Neural progenitor cell (in vitro differentiated cells): ENCODE data around the gene PHF23. TPM values are rescaled to one million over a fixed set of nuclear protein-coding genes. Genes with fewer than 3 reads are reported as not detected.

Experiments
- DNase-seq: peaks from one replicate; pipeline ENCODE4 v3.0.0-alpha.2; 2016; ENCODE audit warnings: low spot score
- H2AFZ ChIP-seq: fragments of 200-600 bp; sonication (generic); replicated peaks from 2 replicates; pipeline ENCODE4 v1.6.1; 2016; ENCODE audit warnings: antibody characterized with exemption
- H3F3A ChIP-seq: fragments of 200-600 bp; sonication (generic); 2 replicates; pipeline ENCODE4 v1.6.1; 2016; ENCODE audit warnings: antibody characterized with exemption, low read depth
- H3K27ac ChIP-seq: fragments of 200-600 bp; sonication (generic); 2 replicates; pipeline ENCODE4 v1.5.1; 2016; ENCODE audit warnings: mild to moderate bottlenecking
- H3K27me3 ChIP-seq: fragments of 200-600 bp; sonication (generic); 2 replicates; pipeline ENCODE4 v1.6.1; 2016; ENCODE audit warnings: mild to moderate bottlenecking, moderate library complexity
- H3K36me3 ChIP-seq: fragments of 200-600 bp; sonication (generic); 2 replicates; pipeline ENCODE4 v1.5.1; 2016
- H3K4me1 ChIP-seq: fragments of 200-600 bp; sonication (generic); 2 replicates; pipeline ENCODE4 v1.6.1; 2016; ENCODE audit warnings: mixed run types
- H3K4me2 ChIP-seq: fragments of 200-600 bp; sonication (generic); 2 replicates; pipeline ENCODE4 v1.6.1; 2016
- H3K4me3 ChIP-seq: fragments of 200-600 bp; sonication (generic); 2 replicates; pipeline ENCODE4 v1.5.1; 2016
- H3K79me2 ChIP-seq: fragments of 200-600 bp; sonication (generic); 2 replicates; pipeline ENCODE4 v1.6.1; 2016; ENCODE audit warnings: low read depth
- H3K9ac ChIP-seq: fragments of 200-600 bp; sonication (generic); 2 replicates; pipeline ENCODE4 v1.6.1; 2016
- H3K9me3 ChIP-seq: fragments of 200-600 bp; sonication (generic); 2 replicates; pipeline ENCODE4 v1.5.1; 2016; ENCODE audit warnings: low read depth
- H4K20me1 ChIP-seq: fragments of 200-600 bp; sonication (generic); 2 replicates; pipeline ENCODE4 v1.6.1; 2016; ENCODE audit warnings: low read depth
- H3K27ac Mint-ChIP-seq: 3 replicates; pipeline ENCODE4 v1.8.0; 2021; ENCODE audit warnings: mixed read lengths
- H3K27me3 Mint-ChIP-seq: 2 replicates; pipeline ENCODE4 v1.8.0; 2022; ENCODE audit warnings: low read depth, mild to moderate bottlenecking, inconsistent platforms, moderate library complexity, mixed read lengths; ENCODE audit not compliant: insufficient read depth
- H3K36me3 Mint-ChIP-seq: 3 replicates; pipeline ENCODE4 v1.8.0; 2021; ENCODE audit warnings: mixed read lengths
- H3K4me1 Mint-ChIP-seq: 3 replicates; pipeline ENCODE4 v1.8.0; 2021; ENCODE audit warnings: mixed read lengths
- H3K4me3 Mint-ChIP-seq: 3 replicates; pipeline ENCODE4 v1.8.0; 2021; ENCODE audit warnings: mild to moderate bottlenecking, moderate library complexity, mixed read lengths
- H3K9me3 Mint-ChIP-seq: 3 replicates; pipeline ENCODE4 v1.8.0; 2020; ENCODE audit warnings: mixed read lengths
- EZH2 ChIP-seq: fragments of 200-600 bp; sonication (generic); IDR thresholded peaks from 2 replicates; pipeline ENCODE4 v1.6.1; 2017; ENCODE audit warnings: antibody characterized with exemption, mild to moderate bottlenecking, moderate library complexity
- EZH2phosphoT487 ChIP-seq: fragments of 200-600 bp; sonication (generic); IDR thresholded peaks from 2 replicates; pipeline ENCODE4 v1.6.1; 2017; ENCODE audit warnings: antibody characterized with exemption
- total RNA-seq: library from RNA; depleted of rRNA; stranded (reverse); fragments of >200 nt; gene quantifications from 2 replicates; pipeline ENCODE4 v1.2.3, GENCODE V29; 2015; ENCODE audit warnings: low replicate concordance
- TF ChIP-seq, protein P1 (sequence below): fragments of 200-600 bp; sonication (generic); IDR thresholded peaks from 2 replicates; pipeline ENCODE4 v1.5.1; 2017; ENCODE audit warnings: antibody characterized with exemption, mild to moderate bottlenecking

The PHF23 gene
- total RNA-seq, 1 donor from 2014 or later: 31.6 TPM

DNA sequence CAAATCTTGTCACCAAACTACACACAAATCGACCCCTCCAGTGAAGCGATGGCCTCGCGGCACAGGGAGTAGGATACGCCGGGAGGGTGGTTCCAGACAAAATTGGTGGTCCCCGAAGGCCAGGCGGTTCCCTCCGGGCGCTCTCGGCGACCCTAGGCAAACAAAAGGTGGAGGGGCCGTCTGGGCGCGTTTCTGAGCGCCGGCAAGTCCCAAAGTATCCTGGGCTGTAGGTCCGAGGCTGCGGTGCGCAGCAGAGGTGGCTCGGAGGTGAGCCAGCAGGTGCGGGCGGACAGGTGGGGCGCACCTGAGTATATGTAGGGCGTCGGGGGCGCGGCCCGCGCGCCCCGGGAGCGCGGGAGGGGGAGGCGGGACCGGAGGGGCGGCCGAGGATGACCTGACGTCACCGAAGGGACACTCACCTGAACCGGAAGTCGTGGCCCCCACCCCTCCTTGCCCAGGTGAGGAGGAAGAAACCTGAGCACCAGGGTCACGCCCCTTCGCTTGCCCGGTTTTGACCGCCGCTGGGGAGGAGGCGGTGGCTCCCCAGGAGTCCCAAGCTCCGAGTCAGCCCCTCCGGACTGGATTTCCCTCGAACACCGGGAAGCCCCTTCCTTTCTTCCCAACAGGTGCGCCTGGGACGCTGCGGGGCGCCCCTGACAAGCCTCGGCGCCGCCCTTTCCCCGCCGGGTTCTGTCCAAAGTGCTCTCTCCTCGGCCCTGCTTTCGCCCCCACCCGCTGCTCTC is 23.1 kb upstream of the PHF23 start, which contains the start of gene CLDN7:
Gene CLDN7 (minus strand): TSS at position 287 of the 743 bp plus-strand sequence. CDS start 435 bp downstream, outside the sequence.
- peaks cover 8% of the 10 kb centered on the region for H3K4me1 Mint-ChIP-seq
- Histone ChIP-seq H2AFZ (peak within 1 kb of the TSS; percentile 86), H3K79me2 (no peaks in the 10 kb centered on the region), H3K4me3 (peak within 1 kb of the TSS; percentile 41), H4K20me1 (peaks cover 11% of the 10 kb centered on the region), H3K36me3 (no peaks in the 10 kb centered on the region), H3K27me3 (peaks cover 49% of the 10 kb centered on the region), H3K9me3 (no peaks in the 10 kb centered on the region), H3F3A (peaks cover 32% of the 10 kb centered on the region), H3K4me1 (peaks cover 14% of the 10 kb centered on the region), H3K4me2 (peak within 1 kb of the TSS; percentile 79), H3K27ac (no peak within 1 kb of the TSS), H3K9ac (no peak within 1 kb of the TSS)
- peak; percentile 37 for DNase-seq
- TF ChIP-seq, protein P1, sequence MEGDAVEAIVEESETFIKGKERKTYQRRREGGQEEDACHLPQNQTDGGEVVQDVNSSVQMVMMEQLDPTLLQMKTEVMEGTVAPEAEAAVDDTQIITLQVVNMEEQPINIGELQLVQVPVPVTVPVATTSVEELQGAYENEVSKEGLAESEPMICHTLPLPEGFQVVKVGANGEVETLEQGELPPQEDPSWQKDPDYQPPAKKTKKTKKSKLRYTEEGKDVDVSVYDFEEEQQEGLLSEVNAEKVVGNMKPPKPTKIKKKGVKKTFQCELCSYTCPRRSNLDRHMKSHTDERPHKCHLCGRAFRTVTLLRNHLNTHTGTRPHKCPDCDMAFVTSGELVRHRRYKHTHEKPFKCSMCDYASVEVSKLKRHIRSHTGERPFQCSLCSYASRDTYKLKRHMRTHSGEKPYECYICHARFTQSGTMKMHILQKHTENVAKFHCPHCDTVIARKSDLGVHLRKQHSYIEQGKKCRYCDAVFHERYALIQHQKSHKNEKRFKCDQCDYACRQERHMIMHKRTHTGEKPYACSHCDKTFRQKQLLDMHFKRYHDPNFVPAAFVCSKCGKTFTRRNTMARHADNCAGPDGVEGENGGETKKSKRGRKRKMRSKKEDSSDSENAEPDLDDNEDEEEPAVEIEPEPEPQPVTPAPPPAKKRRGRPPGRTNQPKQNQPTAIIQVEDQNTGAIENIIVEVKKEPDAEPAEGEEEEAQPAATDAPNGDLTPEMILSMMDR: no peak
- TF ChIP-seq EZH2phosphoT487 (peak; percentile 97), EZH2 (peak; percentile 97)
- peaks cover 51% of the 10 kb centered on the region for H3K27me3 Mint-ChIP-seq
- peaks cover 13% of the 10 kb centered on the region for H3K36me3 Mint-ChIP-seq
- no peaks in the 10 kb centered on the region for H3K9me3 Mint-ChIP-seq
- peak within 1 kb of the TSS; percentile 71 for H3K4me3 Mint-ChIP-seq
- no peak within 1 kb of the TSS for H3K27ac Mint-ChIP-seq

- Histone ChIP-seq H3K9me3 (no peaks in the 10 kb centered on the region), H3K4me3 (peak overlapping the region; percentile 41), H3K4me1 (peaks cover 14% of the 10 kb centered on the region), H3K79me2 (no peaks in the 10 kb centered on the region), H3K27ac (no peak overlapping the region), H4K20me1 (peaks cover 11% of the 10 kb centered on the region), H3K27me3 (peaks cover 49% of the 10 kb centered on the region), H3K9ac (no peak overlapping the region), H3F3A (peaks cover 32% of the 10 kb centered on the region), H2AFZ (peak overlapping the region; percentile 81), H3K4me2 (peak overlapping the region; percentile 79), H3K36me3 (no peaks in the 10 kb centered on the region)
- Mint-ChIP-seq H3K4me1 (peaks cover 8% of the 10 kb centered on the region), H3K9me3 (no peaks in the 10 kb centered on the region), H3K27me3 (peaks cover 48% of the 10 kb centered on the region), H3K4me3 (peak overlapping the region; percentile 71), H3K36me3 (peaks cover 16% of the 10 kb centered on the region), H3K27ac (no peak overlapping the region)
- DNase-seq: no peak
- TF ChIP-seq EZH2 (peak; percentile 98), EZH2phosphoT487 (peak; percentile 98)
- TF ChIP-seq, protein P1: no peak
These were observed 22.3 kb upstream of the PHF23 start for GRCh38 chr17:7261379-7262191.

- Histone ChIP-seq H3K27ac (no peak overlapping the region), H3F3A (peaks cover 29% of the 10 kb centered on the region)
- no peaks in the 10 kb centered on the region for H3K9me3 Mint-ChIP-seq
These were observed 21.6 kb upstream of the PHF23 start for GRCh38 chr17:7260651-7261378.

More at GRCh38 chr17:7260651-7261378, 21.6 kb upstream of the PHF23 start:
- no peaks in the 10 kb centered on the region for H3K9me3 ChIP-seq
- peaks cover 14% of the 10 kb centered on the region for H3K4me1 ChIP-seq
- Mint-ChIP-seq H3K36me3 (peaks cover 20% of the 10 kb centered on the region), H3K27ac (no peak overlapping the region), H3K4me1 (peaks cover 8% of the 10 kb centered on the region), H3K27me3 (peaks cover 48% of the 10 kb centered on the region), H3K4me3 (peak overlapping the region; percentile 70)
- H2AFZ ChIP-seq: peak overlapping the region; percentile 81
- TF ChIP-seq EZH2phosphoT487: no peak
- TF ChIP-seq, protein P1: no peak
- TF ChIP-seq EZH2: no peak
- peak overlapping the region; percentile 78 for H3K4me2 ChIP-seq
- H3K27me3 ChIP-seq: peaks cover 49% of the 10 kb centered on the region
- H3K79me2 ChIP-seq: no peaks in the 10 kb centered on the region
- H3K4me3 ChIP-seq: peak overlapping the region; percentile 41
- no peaks in the 10 kb centered on the region for H3K36me3 ChIP-seq
- peak; percentile 73 for DNase-seq
- H4K20me1 ChIP-seq: peaks cover 11% of the 10 kb centered on the region
- H3K9ac ChIP-seq: no peak overlapping the region
